GM23338 (cell line): ENCODE results near the gene XPOT. TPM values are rescaled to one million over a fixed set of nuclear protein-coding genes. Genes with fewer than 3 reads are reported as not detected.

Experiments
- ATAC-seq: fragments of 200-7000 bp; cut with Tn5 transposase; 3 replicates; pipeline ENCODE4 v1.9.1; 2020
- DNase-seq: peaks from one replicate; pipeline ENCODE4 v3.0.0-alpha.2; 2015; ENCODE audit warnings: low spot score
- H2AFZ ChIP-seq: fragments of 200-600 bp; sonication (generic); 2 replicates; pipeline ENCODE4 v1.8.0; 2016; ENCODE audit warnings: antibody characterized with exemption, mild to moderate bottlenecking, moderate library complexity
- H3F3A ChIP-seq: fragments of 200-600 bp; sonication (generic); replicated peaks from 2 replicates; pipeline ENCODE4 v1.8.0; 2017; ENCODE audit warnings: antibody characterized with exemption, mixed run types, low read depth
- H3K27ac ChIP-seq: fragments of 200-600 bp; sonication (generic); 2 replicates; pipeline ENCODE4 v1.6.1; 2016; ENCODE audit warnings: low read depth
- H3K27me3 ChIP-seq: fragments of 200-600 bp; sonication (generic); 2 replicates; pipeline ENCODE4 v1.8.0; 2016; ENCODE audit warnings: mild to moderate bottlenecking, mixed run types, moderate library complexity; ENCODE audit not compliant: insufficient read depth
- H3K36me3 ChIP-seq: fragments of 200-600 bp; sonication (generic); 2 replicates; pipeline ENCODE4 v1.8.0; 2016; ENCODE audit warnings: mild to moderate bottlenecking; ENCODE audit not compliant: insufficient read depth
- H3K4me1 ChIP-seq: fragments of 200-600 bp; sonication (generic); 2 replicates; pipeline ENCODE4 v1.8.0; 2016; ENCODE audit warnings: mild to moderate bottlenecking, moderate library complexity; ENCODE audit not compliant: insufficient read depth
- H3K4me2 ChIP-seq: fragments of 200-600 bp; sonication (generic); 2 replicates; pipeline ENCODE4 v1.7.1; 2017; ENCODE audit warnings: mixed run types
- H3K4me3 ChIP-seq: fragments of 200-600 bp; sonication (generic); 2 replicates; pipeline ENCODE4 v1.6.1; 2016; ENCODE audit warnings: mixed run types
- H3K79me2 ChIP-seq: fragments of 200-600 bp; sonication (generic); replicated peaks from 2 replicates; pipeline ENCODE4 v1.8.0; 2017; ENCODE audit warnings: mild to moderate bottlenecking; ENCODE audit not compliant: insufficient read depth
- H3K9me2 ChIP-seq: fragments of 200-600 bp; sonication (generic); 2 replicates; pipeline ENCODE4 v1.8.0; 2017; ENCODE audit not compliant: insufficient read depth
- H4K20me1 ChIP-seq: fragments of 200-600 bp; sonication (generic); replicated peaks from 2 replicates; pipeline ENCODE4 v1.8.0; 2017; ENCODE audit warnings: mild to moderate bottlenecking; ENCODE audit not compliant: insufficient read depth
- H3K27ac Mint-ChIP-seq: 2 replicates; pipeline ENCODE4 v1.8.0; 2020; ENCODE audit warnings: inconsistent platforms, mild to moderate bottlenecking, moderate library complexity, mixed read lengths
- H3K27me3 Mint-ChIP-seq: 3 replicates; pipeline ENCODE4 v1.8.0; 2022; ENCODE audit warnings: low read depth, mild to moderate bottlenecking, moderate library complexity, mixed read lengths, inconsistent platforms; ENCODE audit not compliant: insufficient read depth, poor library complexity
- H3K36me3 Mint-ChIP-seq: 3 replicates; pipeline ENCODE4 v1.8.0; 2021; ENCODE audit warnings: low read depth, mild to moderate bottlenecking, inconsistent platforms, moderate library complexity, mixed read lengths
- H3K4me1 Mint-ChIP-seq: 3 replicates; pipeline ENCODE4 v1.8.0; 2020; ENCODE audit warnings: mild to moderate bottlenecking, inconsistent platforms, mixed read lengths
- H3K4me3 Mint-ChIP-seq: 3 replicates; pipeline ENCODE4 v1.8.0; 2021; ENCODE audit warnings: moderate library complexity, mild to moderate bottlenecking, inconsistent platforms, mixed read lengths
- H3K9me3 Mint-ChIP-seq: 3 replicates; pipeline ENCODE4 v1.8.0; 2020; ENCODE audit warnings: moderate library complexity, mild to moderate bottlenecking, inconsistent platforms, mixed read lengths
- CREB1 ChIP-seq: fragments of 250-450 bp; sonication (Bioruptor Pico); IDR thresholded peaks from 2 replicates; pipeline ENCODE4 v1.5.0; 2020; ENCODE audit warnings: low read depth, mild to moderate bottlenecking, moderate library complexity
- ETS1 ChIP-seq: IDR thresholded peaks from 2 replicates; pipeline ENCODE4 v1.6.1; 2016; ENCODE audit warnings: antibody characterized with exemption
- EZH2 ChIP-seq: fragments of 200-600 bp; sonication (generic); IDR thresholded peaks from one replicate; pipeline ENCODE4 v1.8.0; 2017; ENCODE audit warnings: antibody characterized with exemption, mild to moderate bottlenecking, low read depth; ENCODE audit not compliant: unreplicated experiment
- EZH2phosphoT487 ChIP-seq: fragments of 200-600 bp; sonication (generic); IDR thresholded peaks from one replicate; pipeline ENCODE4 v1.8.1; 2018; ENCODE audit warnings: antibody characterized with exemption; ENCODE audit not compliant: unreplicated experiment
- JUNB ChIP-seq: IDR thresholded peaks from one replicate; pipeline ENCODE4 v1.6.1; 2016; ENCODE audit warnings: antibody characterized with exemption; ENCODE audit not compliant: unreplicated experiment
- NANOG ChIP-seq: IDR thresholded peaks from 2 replicates; pipeline ENCODE4 v1.6.1; 2016; ENCODE audit warnings: antibody characterized with exemption, borderline replicate concordance
- REST ChIP-seq: IDR thresholded peaks from one replicate; pipeline ENCODE4 v1.6.1; 2018; ENCODE audit warnings: antibody characterized with exemption; ENCODE audit not compliant: unreplicated experiment
- STAT1 ChIP-seq: IDR thresholded peaks from one replicate; pipeline ENCODE4 v1.6.1; 2016; ENCODE audit warnings: antibody characterized with exemption; ENCODE audit not compliant: unreplicated experiment
- ZNF114 ChIP-seq: fragments of 250-450 bp; sonication (Bioruptor Pico); IDR thresholded peaks from 2 replicates; pipeline ENCODE4 v1.5.0; 2020; ENCODE audit warnings: mild to moderate bottlenecking, moderate library complexity
- ZNF331 ChIP-seq: fragments of 250-450 bp; sonication (Bioruptor Pico); IDR thresholded peaks from 2 replicates; pipeline ENCODE4 v1.5.0; 2020; ENCODE audit warnings: low read depth, mild to moderate bottlenecking, moderate library complexity
- ZNF462 ChIP-seq: fragments of 250-450 bp; sonication (Bioruptor Pico); IDR thresholded peaks from 2 replicates; pipeline ENCODE4 v1.5.0; 2020; ENCODE audit warnings: mild to moderate bottlenecking, moderate library complexity
- polyA plus RNA-seq: library from polyadenylated mRNA; unstranded; fragments of >200 nt; fragmentation: Nextera tagmentation; extraction: Ambion mirVana; gene quantifications from 2 replicates; pipeline ENCODE4 v1.2.1, GENCODE V29; 2016
- total RNA-seq: library from RNA; depleted of rRNA; stranded (reverse); fragments of >200 nt; shearing (Covaris generic); gene quantifications from 2 replicates; pipeline ENCODE4 v1.2.3, GENCODE V29; 2014
- TF ChIP-seq, protein P1 (sequence below), 2 experiments: fragments of 200-600 bp in 1 of 2; sonication (generic) in 1 of 2; conservative IDR thresholded peaks; 2 replicates each; pipeline versions ENCODE4 v1.5.1 to v1.6.1; 2016 to 2017; ENCODE audit warnings: antibody characterized with exemption in 2 of 2, low read depth in 2 of 2, mild to moderate bottlenecking in 2 of 2, moderate library complexity in 1 of 2

XPOT gene
- total and polyA plus RNA-seq, 2 experiments from 2014 or later = 58.7 to 145 TPM

DNA sequence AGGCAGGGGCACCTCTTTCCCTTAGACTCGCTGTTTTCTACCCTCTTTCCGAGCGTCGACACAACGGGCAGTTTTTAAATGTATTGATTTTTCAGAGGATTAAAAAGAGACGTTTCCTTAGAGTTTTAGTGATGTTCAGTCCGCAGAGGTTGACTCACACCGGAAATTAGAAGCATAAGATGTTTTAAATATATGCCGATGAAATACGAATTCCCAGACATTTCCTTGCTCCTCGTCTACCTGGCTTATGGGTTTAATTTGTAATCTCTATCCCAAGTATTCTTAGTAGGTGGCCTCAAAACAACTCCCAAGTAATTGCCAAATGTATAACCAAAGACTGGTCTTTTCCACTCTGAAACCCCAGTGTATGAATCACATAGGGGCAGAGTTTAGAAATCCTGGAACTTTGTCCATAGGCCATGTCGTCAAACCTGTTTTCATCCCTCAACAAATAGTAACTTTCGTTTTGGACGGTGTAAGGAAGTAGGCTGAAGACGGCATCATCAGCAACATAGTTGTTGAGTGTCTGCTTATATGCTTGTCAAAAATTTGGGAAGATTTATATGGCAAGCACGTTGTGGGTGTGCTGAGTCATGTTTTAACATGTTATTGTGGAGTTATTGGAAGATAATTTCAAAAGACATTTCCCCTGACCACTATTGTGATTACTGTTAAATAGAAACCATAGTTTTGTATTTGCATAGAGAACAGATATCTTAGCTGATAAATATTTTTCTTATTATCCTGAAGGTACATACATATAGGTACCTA lies 48.6 kb downstream of the XPOT start:
- peak overlapping the region; percentile 78 for H3K4me2 ChIP-seq
- peaks cover 56% of the 10 kb centered on the region for H3K79me2 ChIP-seq
- H2AFZ ChIP-seq = peak overlapping the region; percentile 88
- peak overlapping the region; percentile 89 for H3K4me3 Mint-ChIP-seq
- no peaks in the 10 kb centered on the region; the same call in 2 of the 3 replicates for H3K9me3 Mint-ChIP-seq
- ATAC-seq = no peak
- TF ChIP-seq EZH2phosphoT487 = no peak
- no peak for TF ChIP-seq NANOG
- TF ChIP-seq ZNF462 (CRISPR knock-in tag) = no peak
- TF ChIP-seq, protein P1, sequence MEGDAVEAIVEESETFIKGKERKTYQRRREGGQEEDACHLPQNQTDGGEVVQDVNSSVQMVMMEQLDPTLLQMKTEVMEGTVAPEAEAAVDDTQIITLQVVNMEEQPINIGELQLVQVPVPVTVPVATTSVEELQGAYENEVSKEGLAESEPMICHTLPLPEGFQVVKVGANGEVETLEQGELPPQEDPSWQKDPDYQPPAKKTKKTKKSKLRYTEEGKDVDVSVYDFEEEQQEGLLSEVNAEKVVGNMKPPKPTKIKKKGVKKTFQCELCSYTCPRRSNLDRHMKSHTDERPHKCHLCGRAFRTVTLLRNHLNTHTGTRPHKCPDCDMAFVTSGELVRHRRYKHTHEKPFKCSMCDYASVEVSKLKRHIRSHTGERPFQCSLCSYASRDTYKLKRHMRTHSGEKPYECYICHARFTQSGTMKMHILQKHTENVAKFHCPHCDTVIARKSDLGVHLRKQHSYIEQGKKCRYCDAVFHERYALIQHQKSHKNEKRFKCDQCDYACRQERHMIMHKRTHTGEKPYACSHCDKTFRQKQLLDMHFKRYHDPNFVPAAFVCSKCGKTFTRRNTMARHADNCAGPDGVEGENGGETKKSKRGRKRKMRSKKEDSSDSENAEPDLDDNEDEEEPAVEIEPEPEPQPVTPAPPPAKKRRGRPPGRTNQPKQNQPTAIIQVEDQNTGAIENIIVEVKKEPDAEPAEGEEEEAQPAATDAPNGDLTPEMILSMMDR (conservative IDR thresholded peaks at IDR 0.05; ENCODE audit: low read depth in 2 of 2) = no peak
- TF ChIP-seq ZNF331 (CRISPR knock-in tag) = no peak
- TF ChIP-seq ETS1 = no peak
- no peak for TF ChIP-seq REST
- TF ChIP-seq ZNF114 (CRISPR knock-in tag) = no peak
- no peak for TF ChIP-seq CREB1 (CRISPR knock-in tag)
- no peak for TF ChIP-seq STAT1
- no peak for TF ChIP-seq JUNB
- TF ChIP-seq EZH2 = no peak
- 0 out of 2 replicates have a peak, but pooled peaks cover 3% of the 10 kb centered on the region for H3F3A ChIP-seq
- peaks cover 5% of the 10 kb centered on the region for H3K27me3 Mint-ChIP-seq
- peaks cover 10% of the 10 kb centered on the region for H3K4me1 ChIP-seq
- peak overlapping the region; percentile 91 for H3K4me3 ChIP-seq
- H4K20me1 ChIP-seq = peaks cover 11% of the 10 kb centered on the region; the same call in 1 of the 2 replicates
- H3K27ac ChIP-seq = 0 out of 2 replicates have a peak overlapping the region, but pooled peaks have one; percentile 70
- peaks cover 22% of the 10 kb centered on the region for H3K4me1 Mint-ChIP-seq
- H3K36me3 ChIP-seq = peaks cover 6% of the 10 kb centered on the region; the same call in 1 of the 2 replicates
- H3K9me2 ChIP-seq = no peaks in the 10 kb centered on the region
- peaks cover 32% of the 10 kb centered on the region; the same call in 2 of the 3 replicates for H3K36me3 Mint-ChIP-seq
- peak; percentile 21 for DNase-seq
- H3K27me3 ChIP-seq = no peaks in the 10 kb centered on the region
- peak overlapping the region; percentile 96 for H3K27ac Mint-ChIP-seq
